HepG2 (cell line): ENCODE results near the gene EPB41L5. TPM values are rescaled to one million over a fixed set of nuclear protein-coding genes. Genes with fewer than 3 reads are reported as not detected.
A peak's percentile ranks its signal among the peaks of the same experiment; 100 is the strongest.

ENCODE experiments used
- AGO1 ChIP-seq: fragments of 200-400 bp; formaldehyde crosslinking; IDR thresholded peaks from 2 replicates; pipeline ENCODE4 v1.6.1; 2017; ENCODE audit warnings: mild to moderate bottlenecking, low read depth, low read length, moderate library complexity; ENCODE audit not compliant: poor library complexity, severe bottlenecking
- ATF7 ChIP-seq, 2 experiments: fragments of 450-650 bp in 1 of 2; sonication (generic) in 1 of 2; formaldehyde crosslinking in 1 of 2; IDR thresholded peaks; 2 replicates each; pipeline versions ENCODE4 v1.4.0 to v1.6.1; 2016 to 2020; ENCODE audit warnings: antibody characterized with exemption in 1 of 2, mild to moderate bottlenecking in 1 of 2, missing genetic modification reagents in 1 of 2
- CHCHD3 ChIP-seq: sonication (generic); formaldehyde crosslinking; IDR thresholded peaks from 2 replicates; pipeline ENCODE4 v1.8.0; 2022; ENCODE audit warnings: mild to moderate bottlenecking, missing genetic modification reagents, moderate library complexity
- DR1 ChIP-seq: sonication (generic); formaldehyde crosslinking; IDR thresholded peaks from 2 replicates; pipeline ENCODE4 v1.8.0; 2021; ENCODE audit warnings: mild to moderate bottlenecking, missing genetic modification reagents, inconsistent platforms
- FOXP1 ChIP-seq, 2 experiments: fragments of 450-650 bp in 1 of 2; IDR thresholded peaks; 2 replicates each; pipeline ENCODE4 v1.6.1; 2017 to 2018; ENCODE audit warnings: antibody characterized with exemption in 1 of 2
- HMGXB3 ChIP-seq: sonication (generic); formaldehyde crosslinking; IDR thresholded peaks from 2 replicates; pipeline ENCODE4 v1.4.0; 2020; ENCODE audit warnings: missing genetic modification reagents, borderline replicate concordance
- HNRNPLL ChIP-seq: fragments of 200-400 bp; formaldehyde crosslinking; IDR thresholded peaks from 2 replicates; pipeline ENCODE4 v1.6.1; 2017; ENCODE audit warnings: mild to moderate bottlenecking, low read depth, low read length; ENCODE audit not compliant: poor library complexity, severe bottlenecking
- MTA1 ChIP-seq: sonication (generic); formaldehyde crosslinking; IDR thresholded peaks from 2 replicates; pipeline ENCODE4 v1.4.0; 2020; ENCODE audit warnings: missing genetic modification reagents, mild to moderate bottlenecking, borderline replicate concordance
- NFIB ChIP-seq: sonication (generic); formaldehyde crosslinking; IDR thresholded peaks from 2 replicates; pipeline ENCODE4 v1.9.0; 2021; ENCODE audit warnings: missing genetic modification reagents, mild to moderate bottlenecking, borderline replicate concordance
- NR2F2 ChIP-seq: IDR thresholded peaks from 2 replicates; pipeline ENCODE4 v1.6.1; 2012; ENCODE audit warnings: low read depth, inconsistent platforms, borderline replicate concordance
- SP140L ChIP-seq: sonication (generic); formaldehyde crosslinking; IDR thresholded peaks from 2 replicates; pipeline ENCODE4 v1.4.0; 2020; ENCODE audit warnings: missing genetic modification reagents, borderline replicate concordance
- SUZ12 ChIP-seq: fragments of 150-350 bp; IDR thresholded peaks from 2 replicates; pipeline ENCODE4 v1.6.1; 2014; ENCODE audit warnings: low read depth, low read length
- TARDBP ChIP-seq: sonication (generic); formaldehyde crosslinking; IDR thresholded peaks from 2 replicates; pipeline ENCODE4 v1.8.0; 2022; ENCODE audit warnings: mild to moderate bottlenecking, missing genetic modification reagents
- TRIM22 ChIP-seq: fragments of 450-650 bp; IDR thresholded peaks from 2 replicates; pipeline ENCODE4 v1.6.1; 2017
- YEATS2 ChIP-seq: sonication (generic); formaldehyde crosslinking; IDR thresholded peaks from 2 replicates; pipeline ENCODE4 v1.4.0; 2020; ENCODE audit warnings: missing genetic modification reagents, borderline replicate concordance
- ZNF264 ChIP-seq: sonication (generic); formaldehyde crosslinking; IDR thresholded peaks from 2 replicates; pipeline ENCODE4 v1.4.0; 2020; ENCODE audit warnings: missing genetic modification reagents
- ZNF3 ChIP-seq: IDR thresholded peaks from 2 replicates; pipeline ENCODE4 v1.7.0; 2017; ENCODE audit warnings: inconsistent platforms
- ZNF605 ChIP-seq: sonication (generic); formaldehyde crosslinking; IDR thresholded peaks from 2 replicates; pipeline ENCODE4 v1.8.0; 2022; ENCODE audit warnings: mild to moderate bottlenecking, missing genetic modification reagents
- ZNF781 ChIP-seq: sonication (generic); formaldehyde crosslinking; IDR thresholded peaks from 2 replicates; pipeline ENCODE4 v1.5.1; 2020; ENCODE audit warnings: borderline replicate concordance, mild to moderate bottlenecking, missing genetic modification reagents; ENCODE audit errors: not compliant biosample characterization
- ZNF784 ChIP-seq: sonication (generic); formaldehyde crosslinking; IDR thresholded peaks from 2 replicates; pipeline ENCODE4 v1.5.1; 2020; ENCODE audit warnings: missing genetic modification reagents, mild to moderate bottlenecking, borderline replicate concordance
- ZNF850 ChIP-seq: sonication (generic); formaldehyde crosslinking; conservative IDR thresholded peaks from 2 replicates; pipeline ENCODE4 v1.9.0; 2021; ENCODE audit warnings: mild to moderate bottlenecking, missing genetic modification reagents
- polyA plus RNA-seq, 8 experiments: library from polyadenylated mRNA; depleted of rRNA in 3 of 8; stranded (reverse) in 7 of 8; unstranded in 1 of 8; fragments of >200 nt; fragmentation: Illumina TruSeq in 4 of 8; extraction: Trizol in 4 of 8; gene quantifications; 2 replicates each; pipeline versions ENCODE4 v1.2.1 to v1.2.3, GENCODE V29; 2011 to 2016; ENCODE audit warnings: low read depth in 4 of 8, missing spikeins in 1 of 8, mixed read lengths in 1 of 8; ENCODE audit not compliant: insufficient read depth in 1 of 8
- total RNA-seq, 5 experiments: library from RNA; depleted of rRNA; stranded (reverse); fragments of >200 nt; fragmentation: Illumina TruSeq; extraction: Trizol; gene quantifications; 2 replicates each; pipeline ENCODE4 v1.2.3, GENCODE V29; 2016; ENCODE audit warnings: low read depth in 1 of 5

EPB41L5 gene
- total and polyA plus RNA-seq, 2 of the 13 experiments (the other 11 are each of a cell fraction or from before 2014, with no cell fraction given): 40.5 to 47.5 TPM

GRCh38 chr2:120066800-120067547 is 54.1 kb downstream of the EPB41L5 start (continued):
- TF ChIP-seq MTA1 (CRISPR knock-in tag) (no peak; the same call in 1 of the 2 replicates), ATF7 (IDR thresholded peaks at IDR 0.05) (no peak), ATF7 (CRISPR knock-in tag; IDR thresholded peaks at IDR 0.05) (no peak), SUZ12 (no peak), HMGXB3 (CRISPR knock-in tag) (peak; percentile 83; the same call in 1 of the 2 replicates), ZNF781 (peak; percentile 11), TRIM22 (no peak), ZNF264 (peak; percentile 87; the same call in 1 of the 2 replicates), ZNF850 (no peak), HNRNPLL (no peak), ZNF3 (CRISPR knock-in tag) (peak; percentile 44; the same call in 1 of the 2 replicates), DR1 (CRISPR knock-in tag) (no peak), ZNF605 (CRISPR knock-in tag) (no peak; the same call in 1 of the 2 replicates), FOXP1 (IDR thresholded peaks at IDR 0.05) (peak; percentile 94), FOXP1 (CRISPR knock-in tag; IDR thresholded peaks at IDR 0.05) (peak; percentile 97), NR2F2 (peak; percentile 77; the same call in 1 of the 2 replicates), ZNF784 (CRISPR knock-in tag) (no peak), NFIB (CRISPR knock-in tag) (no peak), CHCHD3 (CRISPR knock-in tag) (no peak), AGO1 (no peak), SP140L (peak; percentile 87; the same call in 1 of the 2 replicates), YEATS2 (CRISPR knock-in tag) (peak; percentile 75; the same call in 1 of the 2 replicates), TARDBP (CRISPR knock-in tag) (peak; percentile 97)
